Measurements from ENCODE around the gene DGKZ. TPM values are rescaled to one million over a fixed set of nuclear protein-coding genes. Genes with fewer than 3 reads are reported as not detected.

The DGKZ gene
- total RNA-seq, 2 donors from 2014 or later: 79.4 to 86.4 TPM

DNA sequence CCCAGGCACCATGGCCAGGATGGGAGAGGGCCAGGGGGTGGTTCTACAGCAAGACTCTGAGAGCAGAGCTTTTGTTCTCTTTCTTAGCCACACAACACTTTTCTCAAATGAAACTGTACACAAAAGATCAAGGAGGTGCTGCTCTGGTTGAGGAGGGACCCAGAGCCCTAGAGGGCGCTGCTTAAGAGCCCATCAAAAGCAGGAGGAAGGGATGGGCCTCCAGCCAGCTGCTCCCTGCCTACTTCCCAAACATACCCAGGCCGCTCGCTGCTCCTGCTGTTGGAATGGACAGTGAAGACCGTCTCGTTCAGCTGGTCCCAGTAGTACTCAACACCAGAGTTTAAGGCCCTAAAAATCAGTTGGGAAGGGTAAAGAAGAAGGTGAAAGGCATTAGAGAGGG lies 62.8 kb downstream of the DGKZ start:
- H3K4me3 ChIP-seq: no peak overlapping the region
- no peak for DNase-seq
- no peaks in the 10 kb centered on the region for H3K4me1 ChIP-seq
- WGBS, 2 donors: 81 to 87% methylated on average over 5 of the region's 5 CpGs
- H3K27me3 ChIP-seq: no peaks in the 10 kb centered on the region
- no peaks in the 10 kb centered on the region for H3K9me3 ChIP-seq
- no peak for ATAC-seq
- no peak overlapping the region for H3K27ac ChIP-seq
- no peak for TF ChIP-seq POLR2A (IDR thresholded peaks at IDR 0.05)
- TF ChIP-seq, protein P1, sequence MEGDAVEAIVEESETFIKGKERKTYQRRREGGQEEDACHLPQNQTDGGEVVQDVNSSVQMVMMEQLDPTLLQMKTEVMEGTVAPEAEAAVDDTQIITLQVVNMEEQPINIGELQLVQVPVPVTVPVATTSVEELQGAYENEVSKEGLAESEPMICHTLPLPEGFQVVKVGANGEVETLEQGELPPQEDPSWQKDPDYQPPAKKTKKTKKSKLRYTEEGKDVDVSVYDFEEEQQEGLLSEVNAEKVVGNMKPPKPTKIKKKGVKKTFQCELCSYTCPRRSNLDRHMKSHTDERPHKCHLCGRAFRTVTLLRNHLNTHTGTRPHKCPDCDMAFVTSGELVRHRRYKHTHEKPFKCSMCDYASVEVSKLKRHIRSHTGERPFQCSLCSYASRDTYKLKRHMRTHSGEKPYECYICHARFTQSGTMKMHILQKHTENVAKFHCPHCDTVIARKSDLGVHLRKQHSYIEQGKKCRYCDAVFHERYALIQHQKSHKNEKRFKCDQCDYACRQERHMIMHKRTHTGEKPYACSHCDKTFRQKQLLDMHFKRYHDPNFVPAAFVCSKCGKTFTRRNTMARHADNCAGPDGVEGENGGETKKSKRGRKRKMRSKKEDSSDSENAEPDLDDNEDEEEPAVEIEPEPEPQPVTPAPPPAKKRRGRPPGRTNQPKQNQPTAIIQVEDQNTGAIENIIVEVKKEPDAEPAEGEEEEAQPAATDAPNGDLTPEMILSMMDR (IDR thresholded peaks at IDR 0.05): no peak
- intact Hi-C loops (cut with DNase I): no loop called here
- peaks cover 0 to 22% of the 10 kb centered on the region in 2 donors for H3K36me3 ChIP-seq (replicated peaks in 1 of 2; ENCODE audit: insufficient read depth in 1 of 2, low read depth in 2 of 2)

DNA sequence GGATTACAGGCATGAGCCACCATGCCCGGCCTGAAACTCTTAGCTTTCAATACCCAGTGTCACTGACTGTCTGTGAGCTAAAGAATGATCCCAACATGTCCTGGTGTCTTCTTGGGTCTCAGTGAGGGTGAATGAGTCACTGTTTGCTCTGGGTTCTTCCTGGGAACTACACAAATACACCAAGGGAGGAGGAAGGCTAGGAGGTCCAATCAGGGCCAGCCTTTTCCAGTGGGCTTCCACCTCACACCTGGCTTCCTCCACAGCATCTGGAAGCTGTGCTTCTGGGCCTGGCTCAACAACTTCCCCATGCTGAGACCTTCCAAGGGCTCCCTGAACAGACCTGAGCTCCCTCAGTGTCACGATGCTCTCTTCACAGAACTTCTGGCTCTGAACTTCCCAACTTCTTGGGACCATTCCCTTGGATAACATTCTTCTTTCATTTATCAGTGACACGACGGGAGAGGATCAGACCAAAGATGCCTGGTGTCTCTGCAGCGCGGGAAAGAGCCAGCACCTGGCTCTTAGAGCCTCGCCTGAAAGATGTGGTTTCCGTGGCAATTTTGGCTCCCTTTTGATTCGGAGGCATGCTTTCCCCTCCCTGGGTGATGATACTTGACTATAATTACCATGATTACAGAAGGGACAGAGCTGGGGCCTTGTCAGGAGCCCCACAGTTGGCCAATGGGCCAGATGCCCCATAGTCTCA lies 66.7 kb downstream of the DGKZ start:
- Histone ChIP-seq H3K27ac (no peak overlapping the region), H3K27me3 (no peaks in the 10 kb centered on the region), H3K4me3 (no peak overlapping the region), H3K36me3 (replicated peaks in 1 of 2; ENCODE audit: insufficient read depth in 1 of 2, low read depth in 2 of 2) (peaks cover 0 to 12% of the 10 kb centered on the region in 2 donors), H3K4me1 (no peaks in the 10 kb centered on the region), H3K9me3 (no peaks in the 10 kb centered on the region)
- WGBS, 2 donors: 95 to 96% methylated on average over 9 of the region's 9 CpGs
- intact Hi-C loops (cut with DNase I): no loop called here
- ATAC-seq: no peak
- DNase-seq: no peak
- no peak for TF ChIP-seq POLR2A (IDR thresholded peaks at IDR 0.05)
- TF ChIP-seq, protein P1 (IDR thresholded peaks at IDR 0.05): no peak

DNA sequence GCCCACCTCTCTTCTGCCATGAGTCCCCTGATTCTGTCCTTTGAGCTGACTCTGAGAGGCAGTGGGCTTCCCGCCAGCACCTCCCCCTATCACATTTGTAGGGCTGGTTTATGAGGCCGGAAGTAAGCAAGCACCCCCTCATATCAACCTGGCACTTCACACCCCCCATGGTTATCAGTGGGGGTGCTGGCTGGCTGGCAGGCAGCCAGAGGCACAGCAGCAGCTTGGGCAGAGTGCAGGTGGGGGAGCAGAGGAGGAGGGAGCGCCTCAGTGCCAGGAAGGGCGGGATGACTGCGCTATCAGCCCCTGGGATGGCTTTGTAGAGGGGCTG lies 67.2 kb downstream of the DGKZ start:
- 93 to 96% methylated on average over 4 to 5 of the region's 5 CpGs for WGBS, 2 donors
- peaks cover 0 to 9% of the 10 kb centered on the region in 2 donors for H3K36me3 ChIP-seq (replicated peaks in 1 of 2; ENCODE audit: insufficient read depth in 1 of 2, low read depth in 2 of 2)

DNA sequence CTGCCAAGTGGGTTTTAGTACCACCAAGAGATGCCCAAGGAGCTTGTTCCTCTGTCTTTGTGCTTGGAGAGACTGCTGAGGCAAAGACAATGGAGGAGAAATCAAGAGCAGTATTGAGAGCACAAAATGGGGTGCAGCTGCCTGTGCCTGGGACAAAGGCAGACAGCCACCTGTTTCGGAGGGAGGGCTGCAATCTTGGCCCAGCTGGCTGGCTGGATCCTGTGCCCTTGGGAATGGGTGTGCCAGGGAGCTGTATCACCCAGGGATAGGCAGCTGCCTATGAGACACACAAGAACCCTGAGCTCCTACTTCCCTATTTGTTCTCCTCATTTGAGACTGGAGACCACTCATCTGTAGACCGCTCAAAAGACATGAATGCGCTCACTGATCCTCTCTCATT lies 67.6 kb downstream of the DGKZ start:
- no peaks in the 10 kb centered on the region for H3K27me3 ChIP-seq
- H3K4me3 ChIP-seq: no peak overlapping the region
- DNase-seq (no peak), ATAC-seq (no peak)
- H3K4me1 ChIP-seq: no peaks in the 10 kb centered on the region
- intact Hi-C loops (cut with DNase I): no loop called here
- WGBS, 2 donors: 48 to 66% methylated on average over 2 to 3 of the region's 3 CpGs
- H3K27ac ChIP-seq: no peak overlapping the region
- peaks cover 0 to 8% of the 10 kb centered on the region in 2 donors for H3K36me3 ChIP-seq (replicated peaks in 1 of 2; ENCODE audit: insufficient read depth in 1 of 2, low read depth in 2 of 2)
- TF ChIP-seq POLR2A (IDR thresholded peaks at IDR 0.05): no peak
- TF ChIP-seq, protein P1 (IDR thresholded peaks at IDR 0.05): no peak
- no peaks in the 10 kb centered on the region for H3K9me3 ChIP-seq

More for the DNA sequence above, 67.2 kb downstream of the DGKZ start:
- Histone ChIP-seq H3K27ac (no peak overlapping the region), H3K9me3 (no peaks in the 10 kb centered on the region), H3K4me3 (no peak overlapping the region), H3K4me1 (no peaks in the 10 kb centered on the region), H3K27me3 (no peaks in the 10 kb centered on the region)
- ATAC-seq (no peak), DNase-seq (no peak)
- TF ChIP-seq, protein P1 (IDR thresholded peaks at IDR 0.05): no peak
- TF ChIP-seq POLR2A (IDR thresholded peaks at IDR 0.05): no peak
- intact Hi-C loops (cut with DNase I): no loop called here

DNA sequence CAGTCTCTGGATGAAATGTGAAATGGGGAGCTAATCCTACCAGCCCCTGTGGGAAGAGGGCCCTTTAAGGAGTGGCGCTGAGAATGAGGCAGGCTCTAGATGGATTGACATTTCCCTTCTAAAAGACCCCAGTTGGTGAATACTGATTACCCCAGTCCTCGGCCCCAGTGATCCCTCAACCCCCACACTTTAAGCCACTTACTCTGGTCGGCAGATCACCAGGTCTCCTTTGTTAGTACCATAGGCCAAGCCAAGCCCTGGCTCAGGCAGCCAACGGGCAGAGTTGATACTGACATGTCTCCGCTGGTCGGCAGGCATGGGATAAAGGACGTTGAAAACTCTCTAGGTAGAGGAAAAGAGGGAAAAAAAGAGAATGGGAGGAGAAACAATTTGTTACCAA lies 70.4 kb downstream of the DGKZ start:
- Histone ChIP-seq H3K9me3 (no peaks in the 10 kb centered on the region), H3K4me1 (no peaks in the 10 kb centered on the region), H3K27ac (no peak overlapping the region), H3K36me3 (replicated peaks in 1 of 2; ENCODE audit: insufficient read depth in 1 of 2, low read depth in 2 of 2) (peaks cover 0 to 9% of the 10 kb centered on the region in 2 donors), H3K27me3 (no peaks in the 10 kb centered on the region), H3K4me3 (no peak overlapping the region)
- intact Hi-C loops (cut with DNase I): no loop called here
- DNase-seq (no peak), ATAC-seq (no peak)
- TF ChIP-seq POLR2A (IDR thresholded peaks at IDR 0.05): no peak
- TF ChIP-seq, protein P1 (IDR thresholded peaks at IDR 0.05): no peak
- WGBS, 2 donors: 91 to 92% methylated on average over 7 of the region's 7 CpGs
